Chondrocyte (in vitro differentiated cells): ENCODE data around the gene EDEM2. TPM values are rescaled to one million over a fixed set of nuclear protein-coding genes. Genes with fewer than 3 reads are reported as not detected.

ENCODE experiments used
- DNase-seq: peaks from one replicate; pipeline ENCODE4 v3.0.0; 2021; ENCODE audit warnings: mixed read lengths, low spot score
- H3K27ac Mint-ChIP-seq: one replicate; pipeline ENCODE4 v1.8.0; 2021; ENCODE audit warnings: mild to moderate bottlenecking, moderate library complexity, mixed read lengths; ENCODE audit not compliant: unreplicated experiment
- H3K27me3 Mint-ChIP-seq: 2 replicates; pipeline ENCODE4 v1.8.0; 2021; ENCODE audit warnings: low read depth, mixed read lengths
- H3K36me3 Mint-ChIP-seq: 2 replicates; pipeline ENCODE4 v1.8.0; 2021; ENCODE audit warnings: low read depth, mixed read lengths
- H3K4me1 Mint-ChIP-seq: 2 replicates; pipeline ENCODE4 v1.8.0; 2021; ENCODE audit warnings: low read depth, mild to moderate bottlenecking, mixed read lengths
- H3K4me3 Mint-ChIP-seq: one replicate; pipeline ENCODE4 v1.8.0; 2021; ENCODE audit warnings: mild to moderate bottlenecking, moderate library complexity, mixed read lengths; ENCODE audit not compliant: unreplicated experiment
- H3K9me3 Mint-ChIP-seq: 2 replicates; pipeline ENCODE4 v1.8.0; 2021; ENCODE audit warnings: low read depth, mixed read lengths
- CTCF ChIP-seq: fragments of 200-600 bp; sonication (generic); IDR thresholded peaks from 2 replicates; pipeline ENCODE4 v1.5.0; 2021; ENCODE audit warnings: antibody characterized with exemption, mild to moderate bottlenecking, moderate library complexity
- total RNA-seq: library from RNA; stranded (reverse); gene quantifications from 3 replicates; pipeline ENCODE4 v1.2.1, GENCODE V29; 2021

EDEM2 gene
- total RNA-seq, 1 donor from 2014 or later, result 25.5 TPM

GRCh38 chr20:35135867-35136586, 11.1 kb downstream of the EDEM2 start:
- Mint-ChIP-seq H3K4me3 (no peak overlapping the region), H3K27ac (no peak overlapping the region), H3K27me3 (no peaks in the 10 kb centered on the region), H3K4me1 (peaks cover 11% of the 10 kb centered on the region), H3K9me3 (no peaks in the 10 kb centered on the region), H3K36me3 (peaks cover 38% of the 10 kb centered on the region)
- DNase-seq, result peak; percentile 28
- no peak for TF ChIP-seq CTCF

GRCh38 chr20:35134880-35135279, 12.3 kb downstream of the EDEM2 start:
- no peak for TF ChIP-seq CTCF
- Mint-ChIP-seq H3K4me1 (peaks cover 11% of the 10 kb centered on the region), H3K27me3 (no peaks in the 10 kb centered on the region), H3K9me3 (no peaks in the 10 kb centered on the region), H3K36me3 (peaks cover 41% of the 10 kb centered on the region), H3K4me3 (no peak overlapping the region), H3K27ac (no peak overlapping the region)
- DNase-seq, result peak; percentile 34

GRCh38 chr20:35134472-35134871, 12.7 kb downstream of the EDEM2 start:
- Mint-ChIP-seq H3K36me3 (peaks cover 41% of the 10 kb centered on the region), H3K4me3 (no peak overlapping the region), H3K27me3 (no peaks in the 10 kb centered on the region), H3K27ac (peak overlapping the region; percentile 39), H3K9me3 (no peaks in the 10 kb centered on the region), H3K4me1 (peaks cover 13% of the 10 kb centered on the region)
- DNase-seq, result peak; percentile 46
- TF ChIP-seq CTCF, result no peak

GRCh38 chr20:35133735-35134134, 13.4 kb downstream of the EDEM2 start:
- Mint-ChIP-seq H3K36me3 (peaks cover 39% of the 10 kb centered on the region), H3K4me3 (no peak overlapping the region), H3K27me3 (no peaks in the 10 kb centered on the region), H3K4me1 (peaks cover 13% of the 10 kb centered on the region), H3K9me3 (no peaks in the 10 kb centered on the region), H3K27ac (no peak overlapping the region)
- DNase-seq, result no peak
- TF ChIP-seq CTCF, result no peak

- DNase-seq, result peak; percentile 24
- H3K4me1 Mint-ChIP-seq, result peaks cover 13% of the 10 kb centered on the region
- H3K9me3 Mint-ChIP-seq, result no peaks in the 10 kb centered on the region
- H3K4me3 Mint-ChIP-seq, result no peak overlapping the region
- peaks cover 39% of the 10 kb centered on the region for H3K36me3 Mint-ChIP-seq
- H3K27me3 Mint-ChIP-seq, result no peaks in the 10 kb centered on the region
- no peak overlapping the region for H3K27ac Mint-ChIP-seq
- no peak for TF ChIP-seq CTCF
These were observed 14.1 kb downstream of the EDEM2 start for GRCh38 chr20:35133031-35133430.
